Transverse colon (tissue), 4 donors: ENCODE data around the gene ACTR1A.

Experiments used
- EP300 ChIP-seq: sonication (generic); formaldehyde crosslinking; IDR thresholded peaks from one replicate; pipeline ENCODE4 v1.6.1; 2017; ENCODE audit warnings: antibody characterized with exemption, low read depth
- POLR2A ChIP-seq: fragments of 450-650 bp; IDR thresholded peaks from one replicate; pipeline ENCODE4 v1.6.1; 2016; ENCODE audit warnings: antibody characterized with exemption, mild to moderate bottlenecking, moderate library complexity
- POLR2AphosphoS5 ChIP-seq, 3 donors: sonication (generic); formaldehyde crosslinking; IDR thresholded peaks; one replicate each; pipeline ENCODE4 v1.6.1; 2016; ENCODE audit warnings: antibody characterized with exemption in 3 of 3
- TF ChIP-seq, protein P1 (sequence below), 5 experiments: fragments of 200-600 bp in 3 of 5; fragments of 450-650 bp in 2 of 5; sonication (generic) in 3 of 5; IDR thresholded peaks; 1 replicate in 2 of 5; 2 replicates in 3 of 5; pipeline ENCODE4 v1.5.1; 2016 to 2017; ENCODE audit warnings: antibody characterized with exemption in 5 of 5, inconsistent platforms in 3 of 5, mild to moderate bottlenecking in 2 of 5, moderate library complexity in 1 of 5

DNA sequence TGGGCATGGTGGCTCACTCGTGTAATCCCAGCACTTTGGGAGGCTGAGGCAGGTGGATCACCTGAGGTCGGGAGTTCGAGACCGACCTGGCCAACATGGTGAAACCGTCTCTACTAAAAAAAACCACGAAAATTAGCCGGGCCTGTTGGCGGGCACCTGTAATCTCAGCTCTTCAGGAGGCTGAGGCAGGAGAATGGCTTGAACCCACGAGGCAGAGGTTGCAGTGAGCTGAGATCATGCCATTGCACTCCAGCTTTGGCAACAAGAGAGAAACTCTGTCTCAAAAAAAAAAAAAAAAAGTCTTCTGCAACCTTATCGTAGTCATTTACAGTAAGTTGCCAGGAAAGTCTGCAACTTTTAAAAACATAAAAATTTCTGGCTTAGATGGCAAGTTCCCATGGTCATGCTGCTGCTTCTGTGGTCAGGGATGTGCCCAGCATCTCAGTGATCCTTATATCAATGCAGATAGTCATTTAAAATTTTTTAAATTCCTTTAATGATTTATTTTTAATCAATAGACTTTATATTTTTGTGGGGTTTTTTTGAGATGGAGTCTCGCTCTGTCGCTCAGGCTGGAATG is 16.8 kb upstream of the ACTR1A start:
- TF ChIP-seq POLR2A (no peak), EP300 (no peak), POLR2AphosphoS5 (IDR thresholded peaks at IDR 0.05) (no peak)
- TF ChIP-seq, protein P1, sequence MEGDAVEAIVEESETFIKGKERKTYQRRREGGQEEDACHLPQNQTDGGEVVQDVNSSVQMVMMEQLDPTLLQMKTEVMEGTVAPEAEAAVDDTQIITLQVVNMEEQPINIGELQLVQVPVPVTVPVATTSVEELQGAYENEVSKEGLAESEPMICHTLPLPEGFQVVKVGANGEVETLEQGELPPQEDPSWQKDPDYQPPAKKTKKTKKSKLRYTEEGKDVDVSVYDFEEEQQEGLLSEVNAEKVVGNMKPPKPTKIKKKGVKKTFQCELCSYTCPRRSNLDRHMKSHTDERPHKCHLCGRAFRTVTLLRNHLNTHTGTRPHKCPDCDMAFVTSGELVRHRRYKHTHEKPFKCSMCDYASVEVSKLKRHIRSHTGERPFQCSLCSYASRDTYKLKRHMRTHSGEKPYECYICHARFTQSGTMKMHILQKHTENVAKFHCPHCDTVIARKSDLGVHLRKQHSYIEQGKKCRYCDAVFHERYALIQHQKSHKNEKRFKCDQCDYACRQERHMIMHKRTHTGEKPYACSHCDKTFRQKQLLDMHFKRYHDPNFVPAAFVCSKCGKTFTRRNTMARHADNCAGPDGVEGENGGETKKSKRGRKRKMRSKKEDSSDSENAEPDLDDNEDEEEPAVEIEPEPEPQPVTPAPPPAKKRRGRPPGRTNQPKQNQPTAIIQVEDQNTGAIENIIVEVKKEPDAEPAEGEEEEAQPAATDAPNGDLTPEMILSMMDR (IDR thresholded peaks at IDR 0.05), result no peak
